SK-N-MC (cell line): ENCODE data around the gene FAM89B.

Source experiments
- DNase-seq: peaks from one replicate; pipeline ENCODE4 v3.0.0-alpha.2; 2011; ENCODE audit warnings: low read depth, low spot score
- H3K27ac ChIP-seq: fragments of 200-600 bp; sonication (generic); 2 replicates; pipeline ENCODE4 v1.5.1; 2016; ENCODE audit warnings: mixed run types
- H3K36me3 ChIP-seq: fragments of 200-600 bp; sonication (generic); 2 replicates; pipeline ENCODE4 v1.6.1; 2017; ENCODE audit warnings: antibody characterized with exemption, low read length, mixed read lengths; ENCODE audit not compliant: insufficient read depth
- H3K4me3 ChIP-seq: fragments of 200-600 bp; sonication (generic); 2 replicates; pipeline ENCODE4 v1.5.1; 2016
- H3K9ac ChIP-seq: fragments of 200-600 bp; sonication (generic); 2 replicates; pipeline ENCODE4 v1.8.0; 2017; ENCODE audit warnings: mixed run types, mixed read lengths; ENCODE audit not compliant: insufficient read length
- H3K9me3 ChIP-seq: fragments of 200-600 bp; sonication (generic); 2 replicates; pipeline ENCODE4 v1.6.1; 2017; ENCODE audit warnings: low read depth, mild to moderate bottlenecking, antibody characterized with exemption, low read length, moderate library complexity, mixed read lengths
- EZH2 ChIP-seq: fragments of 200-600 bp; sonication (generic); IDR thresholded peaks from one replicate; pipeline ENCODE4 v1.6.1; 2017; ENCODE audit warnings: antibody characterized with exemption
- FOXP2 ChIP-seq: optimal IDR thresholded peaks from 2 replicates; pipeline ENCODE3; 2011; ENCODE audit warnings: mild to moderate bottlenecking, moderate library complexity; ENCODE audit not compliant: insufficient read depth; ENCODE audit errors: extremely low read length, control extremely low read depth
- POLR2AphosphoS5 ChIP-seq: IDR thresholded peaks from 2 replicates; pipeline ENCODE4 v1.6.1; 2012; ENCODE audit warnings: mild to moderate bottlenecking, low read depth, low read length, borderline replicate concordance

Gene FAM89B

GRCh38 chr11:65611758-65612603, 39.6 kb downstream of the FAM89B start:
- Histone ChIP-seq H3K9me3 (no peaks in the 10 kb centered on the region), H3K27ac (no peak overlapping the region), H3K9ac (peak overlapping the region; percentile 90), H3K36me3 (no peaks in the 10 kb centered on the region; the same call in 1 of the 2 replicates), H3K4me3 (peak overlapping the region; percentile 91)
- no peak for TF ChIP-seq EZH2
- no peak for TF ChIP-seq FOXP2
- TF ChIP-seq POLR2AphosphoS5, result no peak
- no peak for DNase-seq

DNA sequence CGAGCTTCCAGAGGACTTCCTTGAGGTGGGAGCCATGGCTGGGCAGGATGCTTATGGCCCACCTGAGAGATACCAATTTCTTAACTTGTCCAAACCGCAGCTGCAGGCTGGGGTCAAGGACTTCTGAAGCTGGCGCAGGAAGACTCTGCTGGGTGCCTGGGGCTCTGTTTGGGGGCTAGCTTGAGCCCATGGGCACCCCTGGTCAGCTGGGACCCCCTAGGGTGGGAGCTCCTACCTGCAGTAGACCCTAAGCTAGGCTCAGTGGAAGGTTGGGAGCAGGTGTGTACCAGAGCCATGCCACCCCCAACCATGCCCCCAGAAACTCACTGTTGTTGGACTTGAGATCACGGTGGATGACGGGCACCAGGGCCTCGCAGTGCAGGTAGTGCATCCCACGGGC, 40.4 kb downstream of the FAM89B start:
- DNase-seq, result no peak
- TF ChIP-seq EZH2, result no peak
- no peak for TF ChIP-seq POLR2AphosphoS5
- no peak for TF ChIP-seq FOXP2
- Histone ChIP-seq H3K27ac (no peak overlapping the region), H3K9me3 (no peaks in the 10 kb centered on the region), H3K36me3 (peaks cover 6% of the 10 kb centered on the region; the same call in 1 of the 2 replicates), H3K4me3 (peak overlapping the region; percentile 91), H3K9ac (peak overlapping the region; percentile 90)

GRCh38 chr11:65613091-65613928, 41.0 kb downstream of the FAM89B start:
- Histone ChIP-seq H3K9ac (peak overlapping the region; percentile 90), H3K27ac (peak overlapping the region; percentile 79), H3K4me3 (peak overlapping the region; percentile 91), H3K36me3 (peaks cover 11% of the 10 kb centered on the region; the same call in 1 of the 2 replicates), H3K9me3 (no peaks in the 10 kb centered on the region)
- TF ChIP-seq POLR2AphosphoS5 (no peak), FOXP2 (no peak), EZH2 (no peak)
- DNase-seq, result no peak

- H3K9me3 ChIP-seq, result no peaks in the 10 kb centered on the region
- no peak for TF ChIP-seq FOXP2
- peak; percentile 65; the same call in 1 of the 2 replicates for TF ChIP-seq POLR2AphosphoS5
- TF ChIP-seq EZH2, result no peak
- H3K36me3 ChIP-seq, result peaks cover 21% of the 10 kb centered on the region; the same call in 1 of the 2 replicates
- H3K4me3 ChIP-seq, result peak within 1 kb of the TSS; percentile 91
- peak within 1 kb of the TSS; percentile 90 for H3K27ac ChIP-seq
- peak within 1 kb of the TSS; percentile 90 for H3K9ac ChIP-seq
- DNase-seq, result peak; percentile 100
Observed at GRCh38 chr11:65615229-65615949, 43.1 kb downstream of the FAM89B start, which contains the start of gene PCNX3. TSS of gene PCNX3 (plus strand) at chr11:65615776. CDS start at chr11:65616312, 536 bp downstream.

DNA sequence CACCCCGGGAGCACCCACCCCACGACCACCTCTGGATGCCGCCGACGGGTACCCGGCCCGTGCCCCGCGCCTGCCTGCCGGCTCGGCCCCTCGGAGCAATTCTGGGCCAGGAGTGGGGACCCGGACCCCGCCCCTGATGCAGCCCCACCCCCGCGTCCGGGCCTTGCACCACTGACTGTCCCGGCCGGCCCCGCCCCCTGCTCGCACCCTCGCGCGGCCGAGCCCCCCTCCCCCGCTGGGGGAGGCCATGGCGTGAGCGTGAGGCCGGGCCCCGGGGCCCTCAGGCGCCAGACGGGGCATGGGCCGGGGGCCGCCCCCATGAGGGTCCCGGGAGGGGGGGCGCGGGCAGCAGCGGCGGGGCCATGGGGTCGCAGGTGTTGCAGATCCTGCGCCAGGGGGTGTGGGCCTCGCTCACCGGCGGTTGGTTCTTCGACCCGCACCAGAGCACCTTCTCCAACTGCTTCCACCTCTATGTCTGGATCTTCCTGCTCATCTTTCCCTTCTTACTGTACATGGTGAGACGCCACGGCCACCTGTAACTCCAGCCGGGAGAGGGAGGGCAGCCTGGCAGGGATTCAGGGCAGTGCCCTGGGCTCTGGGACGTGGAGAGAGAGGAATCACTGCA, 43.7 kb downstream of the FAM89B start:
- peaks cover 21% of the 10 kb centered on the region; the same call in 1 of the 2 replicates for H3K36me3 ChIP-seq
- TF ChIP-seq FOXP2, result no peak
- no peak for TF ChIP-seq EZH2
- TF ChIP-seq POLR2AphosphoS5, result no peak
- no peaks in the 10 kb centered on the region for H3K9me3 ChIP-seq
- peak overlapping the region; percentile 91 for H3K4me3 ChIP-seq
- H3K9ac ChIP-seq, result peak overlapping the region; percentile 89
- DNase-seq, result no peak
- H3K27ac ChIP-seq, result peak overlapping the region; percentile 55; the same call in 1 of the 2 replicates

DNA sequence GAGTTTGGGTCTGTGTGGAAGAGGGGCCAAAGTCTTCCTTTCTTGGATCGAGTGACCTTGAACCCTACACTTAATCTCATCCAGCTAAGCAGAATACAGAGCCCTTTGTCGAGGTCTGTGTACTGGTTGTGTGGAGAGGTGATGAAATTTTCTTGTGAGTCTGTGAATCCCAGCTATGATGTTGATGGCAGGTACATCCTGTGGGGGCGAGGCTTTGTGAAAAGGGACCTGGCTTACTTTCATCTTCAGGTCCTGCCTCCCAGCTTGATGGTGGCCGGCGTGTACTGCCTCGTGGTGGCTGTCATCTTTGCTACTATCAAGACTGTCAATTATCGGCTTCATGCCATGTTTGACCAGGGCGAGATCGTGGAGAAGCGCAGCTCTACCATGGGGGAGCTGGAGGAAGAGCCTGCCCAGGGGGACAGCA, 44.2 kb downstream of the FAM89B start:
- no peak for DNase-seq
- peak overlapping the region; percentile 89 for H3K9ac ChIP-seq
- H3K27ac ChIP-seq, result no peak overlapping the region
- H3K9me3 ChIP-seq, result no peaks in the 10 kb centered on the region
- H3K36me3 ChIP-seq, result peaks cover 21% of the 10 kb centered on the region; the same call in 1 of the 2 replicates
- peak overlapping the region; percentile 91 for H3K4me3 ChIP-seq
- TF ChIP-seq FOXP2 (no peak), POLR2AphosphoS5 (no peak), EZH2 (no peak)

- Histone ChIP-seq H3K36me3 (peaks cover 21% of the 10 kb centered on the region; the same call in 1 of the 2 replicates), H3K4me3 (peak overlapping the region; percentile 91), H3K27ac (no peak overlapping the region), H3K9me3 (no peaks in the 10 kb centered on the region), H3K9ac (peak overlapping the region; percentile 89)
- TF ChIP-seq POLR2AphosphoS5 (no peak), FOXP2 (no peak), EZH2 (no peak)
- no peak for DNase-seq
Observed at GRCh38 chr11:65617136-65617850, 45.0 kb downstream of the FAM89B start.
